ENCODE data around the gene NFASC. TPM values are rescaled to one million over a fixed set of nuclear protein-coding genes. Genes with fewer than 3 reads are reported as not detected.

The NFASC gene
- total and polyA plus RNA-seq, 12 donors: 1.9 to 24.1 (median 9.2) TPM

DNA sequence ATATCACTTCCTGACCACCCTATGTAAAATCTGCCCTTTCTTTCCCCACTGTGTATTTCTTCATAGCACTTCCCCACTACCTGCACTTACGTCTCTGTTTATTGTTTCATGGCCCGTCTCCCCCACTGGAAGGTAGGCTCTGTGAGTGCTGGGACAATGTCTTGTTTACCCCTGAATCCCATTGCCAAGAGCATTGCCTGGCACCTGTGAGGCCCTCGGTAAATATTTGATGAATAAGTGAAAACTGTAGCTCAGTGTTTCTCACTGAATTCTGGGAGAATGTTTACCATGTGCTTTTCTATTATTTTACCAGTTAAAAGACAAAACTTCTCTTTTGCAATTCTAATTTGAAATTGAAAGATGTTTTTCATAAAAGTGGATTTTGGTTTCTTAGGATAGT is 11.8 kb downstream of the NFASC start:
- Histone ChIP-seq H3K27me3 (peaks cover 0 to 12% (median 3%) of the 10 kb centered on the region in 7 donors), H3K36me3 (no peaks in the 10 kb centered on the region), H3K9me3 (no peaks in the 10 kb centered on the region), H3K4me1 (peaks cover 0 to 68% (median 17%) of the 10 kb centered on the region in 9 donors), H3K4me3 (no peak overlapping the region), H3K27ac (peak overlapping the region in 3 of 10 donors; percentile 18 to 71 (median 64))
- TF ChIP-seq, protein P1, sequence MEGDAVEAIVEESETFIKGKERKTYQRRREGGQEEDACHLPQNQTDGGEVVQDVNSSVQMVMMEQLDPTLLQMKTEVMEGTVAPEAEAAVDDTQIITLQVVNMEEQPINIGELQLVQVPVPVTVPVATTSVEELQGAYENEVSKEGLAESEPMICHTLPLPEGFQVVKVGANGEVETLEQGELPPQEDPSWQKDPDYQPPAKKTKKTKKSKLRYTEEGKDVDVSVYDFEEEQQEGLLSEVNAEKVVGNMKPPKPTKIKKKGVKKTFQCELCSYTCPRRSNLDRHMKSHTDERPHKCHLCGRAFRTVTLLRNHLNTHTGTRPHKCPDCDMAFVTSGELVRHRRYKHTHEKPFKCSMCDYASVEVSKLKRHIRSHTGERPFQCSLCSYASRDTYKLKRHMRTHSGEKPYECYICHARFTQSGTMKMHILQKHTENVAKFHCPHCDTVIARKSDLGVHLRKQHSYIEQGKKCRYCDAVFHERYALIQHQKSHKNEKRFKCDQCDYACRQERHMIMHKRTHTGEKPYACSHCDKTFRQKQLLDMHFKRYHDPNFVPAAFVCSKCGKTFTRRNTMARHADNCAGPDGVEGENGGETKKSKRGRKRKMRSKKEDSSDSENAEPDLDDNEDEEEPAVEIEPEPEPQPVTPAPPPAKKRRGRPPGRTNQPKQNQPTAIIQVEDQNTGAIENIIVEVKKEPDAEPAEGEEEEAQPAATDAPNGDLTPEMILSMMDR (IDR thresholded peaks at IDR 0.05): no peak
- no peak for ATAC-seq
- 90 to 94% methylated on average over 3 of the region's 3 CpGs for WGBS, 2 donors
- no peak for DNase-seq
- intact Hi-C loops (cut with DNase I): no loop called here

DNA sequence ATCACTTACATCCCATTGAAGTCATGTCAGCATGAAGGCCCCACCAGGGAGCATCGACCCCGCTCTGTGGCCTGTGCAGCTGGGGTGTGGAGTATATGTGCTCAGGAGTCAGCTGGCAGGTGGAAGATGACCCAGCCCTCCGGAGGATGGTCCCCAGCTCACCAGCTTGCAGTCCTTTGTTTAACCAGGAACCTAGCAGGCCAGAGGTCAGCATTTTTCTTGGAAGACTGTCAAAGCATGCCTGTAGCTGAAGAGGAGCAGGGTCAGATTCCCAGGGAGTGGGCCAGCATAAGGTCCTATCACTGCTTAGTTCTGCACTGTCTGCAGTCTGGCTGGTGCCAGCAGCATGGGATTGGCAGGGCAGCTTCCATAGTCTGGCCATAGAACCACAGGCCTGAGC is 12.7 kb downstream of the NFASC start:
- 81% methylated on average over 3 of the region's 3 CpGs for WGBS, 2 donors
- H3K4me1 ChIP-seq: peaks cover 0 to 66% (median 17%) of the 10 kb centered on the region in 9 donors
- TF ChIP-seq, protein P1 (IDR thresholded peaks at IDR 0.05): no peak

DNA sequence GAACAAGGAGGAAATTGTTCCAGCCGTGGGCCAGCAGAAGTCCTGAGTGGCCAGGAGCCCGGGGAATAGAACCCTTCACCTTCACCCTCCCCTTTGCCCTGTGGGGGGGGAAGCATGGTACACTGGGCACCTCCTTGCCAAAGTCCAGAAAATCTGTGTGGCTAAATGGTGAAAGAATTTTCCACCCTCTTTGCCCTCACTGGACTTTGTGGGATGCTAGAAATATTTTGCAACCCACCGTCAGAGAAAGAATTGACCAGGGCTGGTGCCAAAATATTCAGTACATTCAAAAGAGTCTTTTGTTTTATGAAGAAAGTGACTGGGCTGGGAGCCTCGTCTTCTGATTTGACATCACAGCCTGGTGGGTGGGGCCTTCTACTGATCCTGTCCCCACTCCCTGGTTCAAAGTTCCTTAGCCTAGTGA is 14.6 kb downstream of the NFASC start:
- Histone ChIP-seq H3K36me3 (no peaks in the 10 kb centered on the region), H3K4me3 (no peak overlapping the region), H3K9me3 (no peaks in the 10 kb centered on the region), H3K27ac (peak overlapping the region in 8 of 10 donors; percentile 11 to 61 (median 37)), H3K27me3 (peaks cover 0 to 13% (median 7%) of the 10 kb centered on the region in 7 donors), H3K4me1 (peaks cover 5 to 70% (median 26%) of the 10 kb centered on the region in 9 donors)
- WGBS, 2 donors: 38 to 46% methylated on average over 4 of the region's 4 CpGs
- TF ChIP-seq, protein P1 (IDR thresholded peaks at IDR 0.05): no peak
- ATAC-seq: peak in 5 of 8 donors; percentile 32 to 56 (median 36)
- DNase-seq: peak in 1 of 2 donors; percentile 25
- intact Hi-C loops (cut with DNase I): loop anchor here in 1 of 10 donors (5.0 kb wide), 2 partner anchors 57 to 73 kb away; no protein-coding TSS in a partner anchor

More for the DNA sequence above, 12.7 kb downstream of the NFASC start:
- ATAC-seq (no peak), DNase-seq (no peak)
- Histone ChIP-seq H3K36me3 (no peaks in the 10 kb centered on the region), H3K4me3 (no peak overlapping the region), H3K27ac (peak overlapping the region in 1 of 10 donors; percentile 61), H3K27me3 (peaks cover 0 to 14% (median 7%) of the 10 kb centered on the region in 7 donors), H3K9me3 (no peaks in the 10 kb centered on the region)
- intact Hi-C loops (cut with DNase I): no loop called here

DNA sequence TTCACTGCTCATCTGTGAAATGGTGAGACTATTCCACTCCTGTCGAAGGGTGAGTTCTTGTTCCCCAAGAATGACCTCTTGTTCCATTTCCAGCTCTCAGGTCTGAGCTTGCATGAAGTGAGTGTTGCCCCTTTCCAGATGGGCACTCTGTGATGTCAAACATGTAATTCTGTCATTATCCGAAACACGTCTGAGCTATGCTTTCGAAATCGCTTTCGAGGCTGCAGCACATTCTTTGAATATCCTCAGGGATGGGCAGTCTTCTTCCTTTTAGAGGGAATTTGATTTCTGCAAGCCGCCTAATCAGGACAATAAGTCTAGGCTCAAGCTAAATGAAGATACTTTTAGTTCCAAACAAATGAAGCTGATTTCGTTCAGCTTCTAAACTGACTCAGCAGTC is 15.1 kb downstream of the NFASC start:
- H3K9me3 ChIP-seq: no peaks in the 10 kb centered on the region
- peaks cover 0 to 14% (median 7%) of the 10 kb centered on the region in 7 donors for H3K27me3 ChIP-seq
- TF ChIP-seq, protein P1 (IDR thresholded peaks at IDR 0.05): no peak
- intact Hi-C loops (cut with DNase I): loop anchor here in 1 of 10 donors (5.0 kb wide), 2 partner anchors 57 to 73 kb away; no protein-coding TSS in a partner anchor
- peak overlapping the region in 3 of 10 donors; percentile 10 to 21 (median 14) for H3K4me3 ChIP-seq
- no peak for DNase-seq
- ATAC-seq: peak in 1 of 8 donors; percentile 12
- WGBS, 2 donors: 70% methylated on average over 8 of the region's 8 CpGs
- peaks cover 5 to 67% (median 27%) of the 10 kb centered on the region in 9 donors for H3K4me1 ChIP-seq
- peak overlapping the region in 8 of 10 donors; percentile 11 to 61 (median 37) for H3K27ac ChIP-seq
- no peaks in the 10 kb centered on the region for H3K36me3 ChIP-seq
